Gastroesophageal sphincter (tissue), 4 donors: ENCODE measurements around the gene KNTC1. TPM values are rescaled to one million over a fixed set of nuclear protein-coding genes. Genes with fewer than 3 reads are reported as not detected.

Experiments
- ATAC-seq: fragments of 150-250 bp; one replicate; pipeline ENCODE4 v1.9.1; 2016; ENCODE audit warnings: mild to moderate bottlenecking, moderate library complexity
- H3K27ac ChIP-seq, 4 donors: fragments of 200-600 bp; sonication (generic) in 3 of 4; 1 replicate in 3 of 4; 2 replicates in 1 of 4; pipeline ENCODE4 v1.5.1; 2016 to 2019
- H3K27me3 ChIP-seq: fragments of 200-600 bp; sonication (generic); one replicate; pipeline ENCODE4 v1.5.1; 2019
- H3K36me3 ChIP-seq, 2 donors: fragments of 200-600 bp; sonication (generic); one replicate each; pipeline ENCODE4 v1.5.1; 2019; ENCODE audit warnings: control low read depth in 1 of 2
- H3K4me1 ChIP-seq, 3 donors: fragments of 200-600 bp; sonication (generic); 1 replicate in 2 of 3; 2 replicates in 1 of 3; pipeline ENCODE4 v1.5.1; 2016 to 2019; ENCODE audit warnings: control low read depth in 2 of 3
- H3K4me3 ChIP-seq, 2 donors: fragments of 200-600 bp; sonication (generic); one replicate each; pipeline ENCODE4 v1.5.1; 2019; ENCODE audit warnings: mild to moderate bottlenecking in 1 of 2, moderate library complexity in 1 of 2
- H3K9me3 ChIP-seq, 3 donors: fragments of 200-600 bp; sonication (generic); one replicate each; pipeline ENCODE4 v1.5.1; 2017 to 2019; ENCODE audit warnings: control low read depth in 2 of 3
- EP300 ChIP-seq: sonication (generic); formaldehyde crosslinking; IDR thresholded peaks from one replicate; pipeline ENCODE4 v1.6.1; 2017; ENCODE audit warnings: antibody characterized with exemption, mild to moderate bottlenecking
- POLR2A ChIP-seq, 2 donors: fragments of 450-650 bp; IDR thresholded peaks; one replicate each; pipeline ENCODE4 v1.6.1; 2017; ENCODE audit warnings: antibody characterized with exemption in 2 of 2, mild to moderate bottlenecking in 2 of 2, moderate library complexity in 1 of 2
- POLR2AphosphoS5 ChIP-seq: sonication (generic); formaldehyde crosslinking; IDR thresholded peaks from one replicate; pipeline ENCODE4 v1.6.1; 2017; ENCODE audit warnings: antibody characterized with exemption
- WGBS, 2 donors: methylation state at CpG; one replicate each; pipeline ENCODE4 v1.1.5; 2018; ENCODE audit warnings: low coverage in 1 of 2; 5-methylcytosine and 5-hydroxymethylcytosine counted together
- small RNA-seq, 4 donors: library from RNA; depleted of rRNA; stranded (forward); fragments of <200 nt; gene quantifications; one replicate each; pipeline ENCODE3, GENCODE V24; 2016
- total RNA-seq, 4 donors: library from RNA; depleted of rRNA; stranded (reverse); fragments of >200 nt; gene quantifications; one replicate each; pipeline ENCODE4 v1.1.0, GENCODE V29; 2016
- TF ChIP-seq, protein P1 (sequence below), 4 experiments: fragments of 200-600 bp in 2 of 4; fragments of 450-650 bp in 2 of 4; sonication (generic) in 1 of 4; IDR thresholded peaks; one replicate each; pipeline ENCODE4 v1.5.1; 2017 to 2019; ENCODE audit warnings: antibody characterized with exemption in 4 of 4, mild to moderate bottlenecking in 2 of 4, moderate library complexity in 2 of 4

The KNTC1 gene
- total RNA-seq, 4 donors from 2014 or later: 3.5 to 15.9 (median 10.4) TPM

DNA sequence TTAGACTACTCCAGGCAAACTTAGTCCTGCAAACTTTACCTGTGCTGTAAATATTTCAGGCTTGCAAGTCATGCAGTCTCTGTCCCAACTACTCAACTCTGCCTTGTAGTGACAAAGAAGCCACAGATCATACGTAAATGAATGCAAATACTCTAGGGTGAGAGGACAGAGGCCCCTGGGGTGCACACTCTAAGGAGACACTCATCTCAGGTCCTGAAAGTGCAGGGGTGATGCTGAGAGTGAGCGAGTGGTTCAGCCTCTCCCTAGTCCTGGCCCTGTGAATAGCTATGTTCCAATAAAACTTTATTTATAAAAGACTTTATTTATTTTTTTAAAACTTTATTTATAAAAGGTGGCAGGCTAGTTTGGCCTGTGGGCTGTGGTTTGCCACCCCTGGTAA, 141.2 kb downstream of the KNTC1 start:
- Histone ChIP-seq H3K4me3 (no peak overlapping the region), H3K36me3 (no peaks in the 10 kb centered on the region), H3K27ac (no peak overlapping the region), H3K9me3 (no peaks in the 10 kb centered on the region), H3K4me1 (no peaks in the 10 kb centered on the region), H3K27me3 (no peaks in the 10 kb centered on the region)
- TF ChIP-seq EP300 (no peak), POLR2A (IDR thresholded peaks at IDR 0.05) (no peak), POLR2AphosphoS5 (no peak)
- TF ChIP-seq, protein P1, sequence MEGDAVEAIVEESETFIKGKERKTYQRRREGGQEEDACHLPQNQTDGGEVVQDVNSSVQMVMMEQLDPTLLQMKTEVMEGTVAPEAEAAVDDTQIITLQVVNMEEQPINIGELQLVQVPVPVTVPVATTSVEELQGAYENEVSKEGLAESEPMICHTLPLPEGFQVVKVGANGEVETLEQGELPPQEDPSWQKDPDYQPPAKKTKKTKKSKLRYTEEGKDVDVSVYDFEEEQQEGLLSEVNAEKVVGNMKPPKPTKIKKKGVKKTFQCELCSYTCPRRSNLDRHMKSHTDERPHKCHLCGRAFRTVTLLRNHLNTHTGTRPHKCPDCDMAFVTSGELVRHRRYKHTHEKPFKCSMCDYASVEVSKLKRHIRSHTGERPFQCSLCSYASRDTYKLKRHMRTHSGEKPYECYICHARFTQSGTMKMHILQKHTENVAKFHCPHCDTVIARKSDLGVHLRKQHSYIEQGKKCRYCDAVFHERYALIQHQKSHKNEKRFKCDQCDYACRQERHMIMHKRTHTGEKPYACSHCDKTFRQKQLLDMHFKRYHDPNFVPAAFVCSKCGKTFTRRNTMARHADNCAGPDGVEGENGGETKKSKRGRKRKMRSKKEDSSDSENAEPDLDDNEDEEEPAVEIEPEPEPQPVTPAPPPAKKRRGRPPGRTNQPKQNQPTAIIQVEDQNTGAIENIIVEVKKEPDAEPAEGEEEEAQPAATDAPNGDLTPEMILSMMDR (IDR thresholded peaks at IDR 0.05): no peak
- no peak for ATAC-seq
- 68 to 84% methylated on average over 2 of the region's 2 CpGs for WGBS, 2 donors

DNA sequence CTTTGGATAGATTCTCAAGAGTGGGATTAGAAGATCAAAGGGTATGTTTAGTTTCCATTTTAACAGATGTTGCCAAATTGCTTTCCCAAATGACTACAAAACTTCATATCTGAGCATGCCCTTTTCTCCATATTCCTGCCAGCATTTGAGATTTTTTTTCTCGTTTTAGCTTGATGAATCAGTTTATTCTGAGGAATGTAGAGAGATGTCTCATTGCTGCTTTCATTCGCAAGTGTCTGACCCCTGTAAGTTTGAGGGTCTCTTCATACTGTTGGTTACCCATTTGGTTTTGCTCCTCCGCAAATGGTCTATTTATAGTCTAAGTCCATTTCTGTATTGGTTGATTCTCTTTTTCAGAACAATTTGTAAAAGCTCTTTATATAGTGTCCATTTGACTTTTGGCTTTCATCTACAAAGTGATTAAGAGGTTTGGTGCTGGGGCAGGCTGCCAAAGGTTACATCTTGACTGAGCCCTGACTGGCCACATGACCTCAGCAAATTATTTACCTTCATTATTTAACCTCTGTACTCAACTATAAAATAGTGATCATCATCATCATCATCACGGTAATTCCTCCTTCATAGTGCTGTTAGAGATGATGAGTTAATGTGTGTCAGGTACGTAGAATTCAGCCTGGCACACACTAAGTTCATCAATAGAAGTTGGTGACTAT, 142.5 kb downstream of the KNTC1 start:
- H3K27ac ChIP-seq: no peak overlapping the region
- H3K27me3 ChIP-seq: peaks cover 4% of the 10 kb centered on the region
- H3K9me3 ChIP-seq: no peaks in the 10 kb centered on the region
- ATAC-seq: no peak
- 60 to 65% methylated on average over 5 of the region's 5 CpGs for WGBS, 2 donors
- TF ChIP-seq, protein P1 (IDR thresholded peaks at IDR 0.05): no peak
- TF ChIP-seq POLR2AphosphoS5 (no peak), EP300 (no peak), POLR2A (IDR thresholded peaks at IDR 0.05) (no peak)
- no peaks in the 10 kb centered on the region for H3K4me1 ChIP-seq
- no peaks in the 10 kb centered on the region for H3K36me3 ChIP-seq
- H3K4me3 ChIP-seq: no peak overlapping the region

DNA sequence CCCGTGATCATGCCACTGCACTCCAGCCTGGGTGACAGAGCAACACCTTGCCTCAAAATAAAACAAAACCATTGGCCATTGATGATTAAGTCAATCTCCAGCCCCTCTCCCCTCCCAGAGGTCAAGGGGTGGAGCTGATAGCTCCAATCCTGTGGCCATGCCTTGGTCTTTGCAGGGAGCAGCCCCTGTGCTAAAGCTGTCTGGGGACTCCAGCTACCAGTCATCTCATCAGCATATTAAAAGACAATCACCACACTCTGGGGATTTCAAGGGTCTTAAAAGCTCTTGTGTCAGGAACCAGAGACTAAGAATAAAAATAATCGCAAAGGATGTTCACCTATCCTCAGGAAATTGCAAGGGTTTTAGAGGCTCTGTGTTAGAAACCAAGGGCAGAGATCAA, 145.5 kb downstream of the KNTC1 start:
- Histone ChIP-seq H3K36me3 (no peaks in the 10 kb centered on the region), H3K4me1 (no peaks in the 10 kb centered on the region), H3K9me3 (no peaks in the 10 kb centered on the region), H3K4me3 (no peak overlapping the region), H3K27me3 (peaks cover 4% of the 10 kb centered on the region), H3K27ac (no peak overlapping the region)
- TF ChIP-seq, protein P1 (IDR thresholded peaks at IDR 0.05): no peak
- TF ChIP-seq POLR2A (IDR thresholded peaks at IDR 0.05): no peak
- TF ChIP-seq EP300: no peak
- TF ChIP-seq POLR2AphosphoS5: no peak
- ATAC-seq: no peak
- 58 to 67% methylated on average over 1 to 2 of the region's 2 CpGs for WGBS, 2 donors

Small RNAs within 50 kb of the gene (small RNA-seq; reads per million reads assigned to genes)
- 0 reads per million in 4 donors for gene AC026333.1
- gene RF00411: 0 reads per million in 4 donors

Other genes with a start within 250 kb of the KNTC1 start
- 100 to 1,000 TPM; 186 to 272 (median 208) TPM for gene CLIP1, start 104.6 kb upstream of the KNTC1 start, total RNA-seq
- gene ZCCHC8, start 26.3 kb upstream of the KNTC1 start, total RNA-seq: 10 to 100 TPM; 14.1 to 26.0 (median 20.2) TPM
- 100 to 1,000 TPM in 1 of 4 donors, 10 to 100 TPM in 3; 37.4 to 102 (median 72.0) TPM for gene RSRC2, start 313 bp upstream of the KNTC1 start, total RNA-seq
- gene HCAR2, start 176.1 kb downstream of the KNTC1 start, total RNA-seq: 1 to 10 TPM in 1 of 4 donors, under 1 TPM in 1, not detected in 2; 0.54 to 3.4 TPM
- not detected for gene HCAR3, start 189.6 kb downstream of the KNTC1 start, total RNA-seq
- under 1 TPM in 3 of 4 donors, not detected in 1; 0.08 to 0.27 (median 0.16) TPM for gene HCAR1, start 203.6 kb downstream of the KNTC1 start, total RNA-seq
- 10 to 100 TPM; 22.9 to 31.5 (median 23.9) TPM for gene DENR, start 225.6 kb downstream of the KNTC1 start, total RNA-seq
- gene CCDC62, start 247.3 kb downstream of the KNTC1 start, total RNA-seq: 1 to 10 TPM in 1 of 4 donors, under 1 TPM in 3; 0.23 to 1.2 (median 0.61) TPM